Measurements from ENCODE around the gene PDZK1IP1.
"Not testable (repeated sequence)": the region's sequence is repeated elsewhere in the genome, so short reads cannot be mapped to it uniquely, and the experiment has no call there.

Gene PDZK1IP1

DNA sequence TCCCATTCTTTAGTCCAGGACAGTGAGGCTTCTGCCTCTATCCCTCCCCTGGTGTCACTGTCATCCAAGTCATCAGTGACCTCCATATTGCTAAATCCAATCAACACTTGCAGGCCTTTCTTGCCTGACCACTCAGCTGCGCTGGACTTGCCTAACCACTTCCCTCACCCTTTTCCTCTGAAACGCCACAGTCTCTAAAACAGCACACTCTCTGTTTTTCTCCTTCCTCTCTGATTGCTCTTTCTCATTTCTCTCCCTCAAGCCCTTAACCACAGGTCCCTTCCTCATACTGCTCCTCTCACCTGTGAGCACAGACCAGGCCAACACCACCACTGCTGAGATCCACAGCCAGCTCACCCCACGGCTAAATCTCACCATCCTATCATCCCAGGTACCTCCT is 24.7 kb upstream of the PDZK1IP1 start:
- Mint-ChIP-seq H3K36me3 (ENCODE audit: low read depth) (no peaks in the 10 kb centered on the region), H3K27me3 (ENCODE audit: low read depth) (peaks cover 2% of the 10 kb centered on the region), H3K4me1 (ENCODE audit: low read depth) (peaks cover 5% of the 10 kb centered on the region), H3K9me3 (no peaks in the 10 kb centered on the region), H3K4me3 (no peak overlapping the region), H3K27ac (no peak overlapping the region)
- DNase-seq (ENCODE audit: low spot score): no peak

DNA sequence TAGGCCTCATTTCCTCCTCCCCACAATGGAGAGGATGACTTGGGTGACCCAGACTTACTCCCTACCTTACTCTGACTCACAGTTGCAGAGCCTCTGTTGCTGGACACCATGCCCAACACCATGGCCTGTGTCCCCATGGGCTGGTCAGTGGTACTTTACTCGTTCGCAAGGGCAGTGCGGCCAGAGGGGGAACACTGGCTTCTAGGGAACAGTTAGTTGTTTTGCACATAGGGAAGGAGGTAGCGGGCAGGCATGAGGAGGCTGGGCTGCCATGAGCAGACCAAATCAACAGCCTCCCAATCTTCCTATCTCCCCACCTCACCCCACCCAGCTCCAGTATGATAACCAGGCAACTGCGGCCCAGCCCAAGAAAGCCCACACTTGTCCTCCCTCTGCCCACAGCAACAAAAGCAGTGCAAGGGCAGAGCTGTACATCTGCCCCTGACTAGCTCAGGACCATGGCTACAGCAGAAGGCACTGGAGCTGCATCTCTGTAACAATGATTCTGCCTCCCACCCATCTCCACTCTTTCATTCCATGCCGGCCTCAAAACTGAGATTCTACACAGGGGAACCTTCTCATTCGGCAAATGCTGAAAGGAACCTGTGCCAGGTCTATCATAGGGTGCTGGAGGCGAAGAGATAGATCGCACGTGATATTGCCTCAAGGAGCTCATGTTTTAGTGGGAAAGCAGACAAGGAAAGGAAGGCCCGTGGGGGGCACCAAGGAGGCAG is 23.6 kb upstream of the PDZK1IP1 start:
- Mint-ChIP-seq H3K9me3 (no peaks in the 10 kb centered on the region), H3K27ac (no peak overlapping the region), H3K36me3 (ENCODE audit: low read depth) (no peaks in the 10 kb centered on the region), H3K4me1 (ENCODE audit: low read depth) (peaks cover 5% of the 10 kb centered on the region), H3K27me3 (ENCODE audit: low read depth) (peaks cover 2% of the 10 kb centered on the region), H3K4me3 (no peak overlapping the region)
- no peak for DNase-seq (ENCODE audit: low spot score)

DNA sequence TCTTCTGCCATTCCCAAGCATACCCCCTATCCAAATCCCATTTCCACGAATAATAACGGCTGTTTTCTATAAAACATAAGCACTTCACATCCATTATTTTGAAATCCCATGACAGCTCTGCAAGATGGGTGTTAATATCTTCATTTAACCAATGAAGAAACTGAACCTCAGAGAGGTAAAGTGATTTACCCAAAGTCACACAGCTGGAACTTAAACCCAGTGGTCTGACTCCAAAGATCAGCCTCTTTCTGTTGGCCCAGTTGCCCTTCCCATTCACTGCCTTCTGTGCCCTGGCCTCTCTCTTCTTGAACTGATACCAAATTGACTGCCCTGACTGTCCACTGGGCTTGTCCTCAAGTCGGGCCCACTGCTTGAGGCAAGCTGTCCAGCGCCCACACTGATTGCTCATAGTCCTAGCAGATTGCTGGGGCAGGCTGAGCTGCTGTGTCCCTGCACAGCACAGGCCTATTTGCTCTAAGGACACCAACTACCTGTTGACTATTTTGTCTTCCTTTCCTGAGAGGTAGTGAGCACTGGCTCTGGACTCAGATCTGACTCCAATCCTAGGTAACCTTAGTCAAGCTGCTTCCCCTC is 22.9 kb upstream of the PDZK1IP1 start:
- H3K4me1 Mint-ChIP-seq (ENCODE audit: low read depth): peaks cover 5% of the 10 kb centered on the region
- no peak overlapping the region for H3K4me3 Mint-ChIP-seq

DNA sequence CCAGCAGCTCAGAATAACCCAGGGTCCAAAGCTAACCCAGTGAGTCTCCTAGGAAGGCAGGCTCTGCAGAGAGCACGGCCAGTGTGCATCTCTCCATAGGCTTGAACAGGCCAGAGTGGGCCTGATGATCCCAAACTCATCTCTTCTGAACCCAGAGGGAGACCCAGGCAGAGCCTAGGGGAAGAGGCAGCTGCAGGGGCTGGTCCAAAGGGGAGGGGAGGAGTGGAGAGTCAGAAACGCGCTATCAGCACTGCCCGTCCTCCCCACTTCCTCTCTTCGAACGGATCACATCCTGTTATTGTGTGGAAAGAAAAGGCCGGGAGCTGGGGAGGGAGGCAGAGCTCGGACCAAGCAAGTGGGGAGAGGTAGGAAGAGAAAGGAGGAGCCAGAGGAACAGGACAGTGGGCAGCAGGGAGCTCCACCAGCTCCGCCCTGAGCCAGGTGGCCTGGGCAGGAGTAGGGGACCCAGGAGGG is 22.0 kb upstream of the PDZK1IP1 start:
- peaks cover 2% of the 10 kb centered on the region for H3K27me3 Mint-ChIP-seq (ENCODE audit: low read depth)

More for the DNA sequence above, 22.9 kb upstream of the PDZK1IP1 start:
- Mint-ChIP-seq H3K36me3 (ENCODE audit: low read depth) (no peaks in the 10 kb centered on the region), H3K27ac (no peak overlapping the region), H3K27me3 (ENCODE audit: low read depth) (peaks cover 2% of the 10 kb centered on the region), H3K9me3 (no peaks in the 10 kb centered on the region)
- DNase-seq (ENCODE audit: low spot score): no peak

DNA sequence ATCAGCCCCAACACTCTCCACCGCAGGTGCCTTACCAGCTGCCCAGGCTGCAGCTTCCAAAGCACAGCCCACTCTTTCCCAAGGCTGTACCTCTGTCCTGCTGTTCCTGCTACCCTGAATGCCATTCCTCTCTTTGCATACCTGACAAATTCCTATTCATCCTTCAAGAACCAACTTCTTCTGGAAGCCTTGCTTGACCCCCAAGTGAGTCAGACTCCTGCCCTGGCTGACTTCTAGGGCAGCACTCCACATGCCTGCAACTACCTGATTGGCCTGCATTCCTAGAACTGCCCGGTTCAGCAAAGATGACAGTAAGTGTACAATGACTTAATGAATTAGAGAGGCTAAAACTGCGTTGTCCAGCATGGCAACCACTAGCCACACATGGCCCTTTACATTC is 20.8 kb upstream of the PDZK1IP1 start:
- H3K27ac Mint-ChIP-seq: no peak overlapping the region
- DNase-seq (ENCODE audit: low spot score): no peak
- peaks cover 5% of the 10 kb centered on the region for H3K4me1 Mint-ChIP-seq (ENCODE audit: low read depth)
- H3K36me3 Mint-ChIP-seq (ENCODE audit: low read depth): no peaks in the 10 kb centered on the region
- peaks cover 3% of the 10 kb centered on the region for H3K27me3 Mint-ChIP-seq (ENCODE audit: low read depth)
- H3K9me3 Mint-ChIP-seq: no peaks in the 10 kb centered on the region
- H3K4me3 Mint-ChIP-seq: no peak overlapping the region

More for the DNA sequence above, 22.0 kb upstream of the PDZK1IP1 start:
- H3K27ac Mint-ChIP-seq: no peak overlapping the region
- no peak overlapping the region for H3K4me3 Mint-ChIP-seq
- H3K9me3 Mint-ChIP-seq: no peaks in the 10 kb centered on the region
- DNase-seq (ENCODE audit: low spot score): no peak
- peaks cover 5% of the 10 kb centered on the region for H3K4me1 Mint-ChIP-seq (ENCODE audit: low read depth)
- H3K36me3 Mint-ChIP-seq (ENCODE audit: low read depth): no peaks in the 10 kb centered on the region

DNA sequence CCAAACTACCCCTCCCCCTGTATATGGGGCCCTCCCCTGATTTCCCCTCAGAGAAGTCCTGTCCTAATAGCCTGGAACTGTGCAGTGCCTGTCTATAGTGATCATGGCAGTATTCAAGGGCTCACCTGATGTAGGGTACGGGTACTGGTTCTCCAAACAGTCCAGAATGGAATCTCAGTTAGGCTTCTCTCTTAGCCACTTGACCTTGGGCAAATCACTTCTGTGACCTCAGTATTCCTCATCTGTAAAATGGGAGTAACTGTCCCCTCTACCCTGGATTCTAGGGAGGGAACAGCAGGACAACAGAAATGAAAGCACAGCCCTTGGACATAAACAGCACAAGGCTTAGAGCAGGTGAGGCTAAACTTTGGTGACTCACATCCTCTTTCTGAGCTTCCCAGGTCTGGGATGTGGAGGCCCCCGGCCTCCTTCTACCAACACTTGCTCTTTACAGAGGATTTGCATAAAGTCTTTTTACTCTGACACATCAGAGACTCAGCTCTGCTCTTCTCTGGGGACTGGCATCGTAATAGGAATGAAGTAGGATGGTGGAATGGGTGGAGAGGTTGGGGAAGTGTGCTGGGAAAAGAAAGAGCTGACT is 20.0 kb upstream of the PDZK1IP1 start:
- no peaks in the 10 kb centered on the region for H3K9me3 Mint-ChIP-seq
- no peak overlapping the region for H3K4me3 Mint-ChIP-seq
- DNase-seq (ENCODE audit: low spot score): no peak
- peaks cover 5% of the 10 kb centered on the region for H3K4me1 Mint-ChIP-seq (ENCODE audit: low read depth)
- peaks cover 8% of the 10 kb centered on the region for H3K27me3 Mint-ChIP-seq (ENCODE audit: low read depth)
- no peak overlapping the region for H3K27ac Mint-ChIP-seq
- no peaks in the 10 kb centered on the region for H3K36me3 Mint-ChIP-seq (ENCODE audit: low read depth)

DNA sequence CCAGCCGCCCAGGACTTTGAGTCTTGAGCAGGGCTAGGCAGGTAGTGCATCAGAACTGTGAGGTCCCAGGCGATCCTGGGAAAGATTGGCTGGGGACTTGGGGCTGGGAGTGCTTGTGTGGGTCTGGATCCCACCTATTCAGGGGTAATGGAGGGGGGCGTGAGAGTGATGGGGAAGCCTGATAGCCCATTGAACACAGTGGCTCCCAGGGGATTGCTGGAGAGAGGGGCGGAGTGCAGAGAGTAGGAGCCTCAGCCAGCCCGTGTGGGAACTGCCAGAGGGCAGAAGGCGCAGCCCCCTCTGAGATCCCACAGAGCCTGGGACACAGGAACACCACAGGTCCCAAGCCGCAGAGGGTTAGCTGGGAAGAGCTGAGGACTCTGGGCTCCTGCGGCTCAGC is 19.3 kb upstream of the PDZK1IP1 start:
- no peak overlapping the region for H3K4me3 Mint-ChIP-seq
- H3K27ac Mint-ChIP-seq: no peak overlapping the region
- DNase-seq (ENCODE audit: low spot score): no peak
- H3K4me1 Mint-ChIP-seq (ENCODE audit: low read depth): peaks cover 5% of the 10 kb centered on the region
- peaks cover 14% of the 10 kb centered on the region for H3K27me3 Mint-ChIP-seq (ENCODE audit: low read depth)
- no peaks in the 10 kb centered on the region for H3K9me3 Mint-ChIP-seq
- H3K36me3 Mint-ChIP-seq (ENCODE audit: low read depth): no peaks in the 10 kb centered on the region

DNA sequence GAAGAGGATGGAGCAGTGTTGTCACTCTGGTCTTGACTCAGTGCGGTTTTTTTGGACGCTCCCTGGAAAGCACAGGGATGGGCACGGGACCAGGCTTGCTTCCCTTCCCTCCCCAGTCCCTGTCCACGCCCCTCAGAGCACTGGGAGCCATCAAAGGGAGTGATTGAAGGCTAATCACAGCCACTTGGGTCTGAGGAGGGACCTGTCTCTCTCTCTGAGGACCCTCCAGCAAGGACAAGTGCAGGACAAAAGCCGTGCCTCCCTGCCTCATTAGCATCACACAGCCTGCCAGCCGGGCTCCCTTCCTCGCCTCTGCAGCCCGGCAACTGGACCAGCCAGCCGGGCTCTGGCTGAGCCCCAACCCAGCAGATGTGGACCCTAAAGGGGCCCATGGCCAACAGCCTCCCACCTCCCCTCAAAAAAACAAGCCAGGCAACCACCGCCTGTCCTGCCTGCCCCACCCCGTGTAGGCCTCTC is 18.6 kb upstream of the PDZK1IP1 start:
- no peak overlapping the region for H3K27ac Mint-ChIP-seq
- DNase-seq (ENCODE audit: low spot score): no peak
- H3K4me3 Mint-ChIP-seq: no peak overlapping the region
- H3K36me3 Mint-ChIP-seq (ENCODE audit: low read depth): no peaks in the 10 kb centered on the region
- peaks cover 21% of the 10 kb centered on the region for H3K27me3 Mint-ChIP-seq (ENCODE audit: low read depth)
- H3K4me1 Mint-ChIP-seq (ENCODE audit: low read depth): peaks cover 8% of the 10 kb centered on the region
- H3K9me3 Mint-ChIP-seq: no peaks in the 10 kb centered on the region

DNA sequence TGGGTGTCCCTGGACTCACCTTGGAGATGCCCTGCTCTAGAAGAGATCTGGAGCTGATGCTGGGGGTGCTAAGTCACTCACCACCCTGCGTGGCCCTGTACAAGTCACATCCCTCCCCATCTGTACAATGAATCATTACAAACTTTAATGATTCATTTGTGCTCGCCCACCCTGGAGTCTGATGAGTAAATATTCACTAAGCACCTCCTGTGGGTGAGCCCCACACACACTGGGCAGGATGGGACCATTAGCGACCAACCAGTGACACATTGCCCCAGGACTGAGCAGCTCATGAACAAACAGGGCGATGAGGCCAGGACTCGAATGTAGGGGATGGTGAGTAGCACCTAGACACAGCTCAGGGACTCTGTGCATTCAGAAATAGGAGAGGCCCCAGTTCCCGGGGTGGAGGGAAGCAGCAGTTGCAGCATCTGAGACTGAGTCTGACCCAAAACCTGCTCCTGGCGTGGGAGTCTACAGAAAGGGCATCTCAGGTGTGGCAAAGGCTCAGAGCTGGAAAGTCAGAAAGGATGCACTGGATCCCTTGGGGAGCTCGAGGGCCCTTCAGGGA is 18.1 kb upstream of the PDZK1IP1 start:
- no peak overlapping the region for H3K4me3 Mint-ChIP-seq
- peaks cover 3% of the 10 kb centered on the region for H3K9me3 Mint-ChIP-seq
- no peak overlapping the region for H3K27ac Mint-ChIP-seq
- no peaks in the 10 kb centered on the region for H3K36me3 Mint-ChIP-seq (ENCODE audit: low read depth)
- peaks cover 11% of the 10 kb centered on the region for H3K4me1 Mint-ChIP-seq (ENCODE audit: low read depth)
- no peak for DNase-seq (ENCODE audit: low spot score)
- peaks cover 26% of the 10 kb centered on the region for H3K27me3 Mint-ChIP-seq (ENCODE audit: low read depth)

DNA sequence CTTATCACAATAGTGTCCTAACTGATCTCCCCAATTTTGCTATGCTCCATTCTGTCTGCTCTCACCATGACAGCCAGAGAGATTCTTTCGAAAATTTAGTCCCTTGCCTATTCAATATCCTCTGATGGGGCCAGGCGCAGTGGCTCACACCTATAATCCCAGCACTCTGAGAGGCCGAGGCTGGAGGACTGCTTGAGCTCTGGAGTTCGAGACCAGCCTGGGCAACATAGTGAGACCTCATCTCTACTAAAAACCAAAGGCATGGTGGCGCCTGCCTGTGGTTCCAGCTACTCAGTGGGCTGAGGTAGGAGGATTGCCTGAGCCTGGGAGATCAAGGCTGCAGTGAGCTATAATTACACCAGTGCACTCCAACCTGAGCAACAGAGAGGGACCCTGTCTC is 16.1 kb upstream of the PDZK1IP1 start:
- Mint-ChIP-seq H3K4me1 (ENCODE audit: low read depth) (peaks cover 6% of the 10 kb centered on the region), H3K27me3 (ENCODE audit: low read depth) (peaks cover 36% of the 10 kb centered on the region), H3K4me3 (no peak overlapping the region), H3K27ac (no peak overlapping the region), H3K9me3 (peaks cover 3% of the 10 kb centered on the region), H3K36me3 (ENCODE audit: low read depth) (no peaks in the 10 kb centered on the region)
- no peak for DNase-seq (ENCODE audit: low spot score)

DNA sequence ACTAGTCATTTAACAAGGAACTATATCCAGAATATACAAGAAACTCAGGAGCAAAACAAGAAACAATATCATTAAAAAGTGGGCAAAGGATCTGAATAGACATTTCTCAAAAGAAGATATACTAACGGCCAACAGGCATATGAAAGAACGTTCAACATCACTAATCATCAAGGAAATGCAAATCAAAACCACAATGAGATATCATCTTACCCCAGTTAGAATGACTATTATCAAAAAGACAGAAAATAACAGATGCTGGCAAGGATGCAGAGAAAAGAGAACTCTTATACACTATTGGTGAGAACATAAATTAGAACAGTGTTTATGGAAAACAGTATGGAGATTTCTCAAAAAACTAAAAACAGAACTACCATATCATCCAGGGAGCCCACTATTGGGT is 13.7 kb upstream of the PDZK1IP1 start:
- not testable (repeated sequence) for H3K36me3 Mint-ChIP-seq (ENCODE audit: low read depth); DNase-seq (ENCODE audit: low spot score); H3K27ac Mint-ChIP-seq; H3K4me1 Mint-ChIP-seq (ENCODE audit: low read depth); H3K4me3 Mint-ChIP-seq; H3K9me3 Mint-ChIP-seq
- H3K27me3 Mint-ChIP-seq (ENCODE audit: low read depth): peaks cover 52% of the 10 kb centered on the region

DNA sequence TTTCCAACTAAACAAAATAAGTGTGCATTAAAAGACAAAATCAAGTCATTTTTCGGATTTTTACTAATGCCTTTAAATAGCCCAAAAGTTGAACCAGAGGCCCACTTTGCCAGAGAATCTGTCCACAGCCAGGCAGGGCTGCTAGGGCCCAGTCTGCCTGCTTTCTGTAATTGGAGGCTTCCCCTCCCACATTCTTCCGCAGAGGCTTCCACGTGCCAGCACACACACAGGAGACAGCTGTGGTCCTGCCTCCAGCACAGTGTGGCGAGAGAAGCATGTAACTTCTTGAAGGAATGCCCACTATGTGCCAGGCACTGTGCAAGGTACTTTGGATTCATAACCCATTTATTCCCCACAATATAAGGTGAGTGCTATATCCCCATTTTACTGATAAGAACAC is 11.3 kb upstream of the PDZK1IP1 start:
- no peak overlapping the region for H3K4me3 Mint-ChIP-seq
- no peak for DNase-seq (ENCODE audit: low spot score)
- peaks cover 56% of the 10 kb centered on the region for H3K27me3 Mint-ChIP-seq (ENCODE audit: low read depth)
- peaks cover 3% of the 10 kb centered on the region for H3K9me3 Mint-ChIP-seq
- no peaks in the 10 kb centered on the region for H3K36me3 Mint-ChIP-seq (ENCODE audit: low read depth)
- H3K27ac Mint-ChIP-seq: no peak overlapping the region
- peaks cover 6% of the 10 kb centered on the region for H3K4me1 Mint-ChIP-seq (ENCODE audit: low read depth)

DNA sequence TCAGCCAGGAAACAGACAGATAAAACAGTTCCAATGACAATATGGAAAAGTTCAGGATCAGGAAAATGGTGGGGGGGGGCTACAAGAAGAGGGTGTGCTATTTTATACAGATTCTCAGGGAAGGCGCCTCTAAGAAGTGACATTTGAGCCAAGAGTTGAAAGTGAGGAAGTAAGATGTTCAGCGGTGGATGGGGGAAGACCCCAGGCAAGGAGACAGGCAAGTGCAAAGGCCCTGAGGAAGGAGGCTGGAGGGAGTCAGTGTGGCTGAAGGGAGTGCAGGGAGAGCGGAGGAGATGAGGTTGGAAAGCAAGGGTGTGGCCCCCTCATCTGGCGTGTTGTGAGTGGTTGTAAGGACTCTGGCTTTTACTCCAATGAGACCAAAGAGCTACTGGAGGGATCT is 8.4 kb upstream of the PDZK1IP1 start:
- DNase-seq (ENCODE audit: low spot score): no peak
- H3K4me1 Mint-ChIP-seq (ENCODE audit: low read depth): peaks cover 2% of the 10 kb centered on the region
- H3K27ac Mint-ChIP-seq: no peak overlapping the region
- peaks cover 3% of the 10 kb centered on the region for H3K9me3 Mint-ChIP-seq
- H3K4me3 Mint-ChIP-seq: no peak overlapping the region
- H3K27me3 Mint-ChIP-seq (ENCODE audit: low read depth): peaks cover 37% of the 10 kb centered on the region
- no peaks in the 10 kb centered on the region for H3K36me3 Mint-ChIP-seq (ENCODE audit: low read depth)

DNA sequence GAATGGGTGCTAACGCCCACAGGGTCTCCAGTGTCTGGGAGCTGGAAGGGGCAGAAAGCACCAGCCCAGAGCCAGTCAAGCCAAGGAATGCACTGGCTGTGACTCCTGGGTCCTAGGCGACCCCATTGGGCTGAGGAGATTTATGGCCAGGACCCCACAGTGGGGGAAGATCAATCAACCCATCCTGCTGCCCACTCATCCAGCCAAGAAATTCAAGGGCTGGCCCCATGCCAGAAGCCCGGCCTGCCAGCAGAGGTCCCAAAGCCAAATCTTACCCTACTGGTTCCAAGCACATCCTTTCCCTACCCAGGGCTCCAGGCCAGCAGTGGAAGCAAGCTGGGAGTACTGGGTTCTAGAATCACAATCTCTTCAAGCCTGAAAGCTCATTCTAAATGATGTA is 6.8 kb upstream of the PDZK1IP1 start:
- H3K36me3 Mint-ChIP-seq (ENCODE audit: low read depth): no peaks in the 10 kb centered on the region
- DNase-seq (ENCODE audit: low spot score): no peak
- H3K27ac Mint-ChIP-seq: no peak overlapping the region
- H3K27me3 Mint-ChIP-seq (ENCODE audit: low read depth): peaks cover 30% of the 10 kb centered on the region
- no peaks in the 10 kb centered on the region for H3K9me3 Mint-ChIP-seq
- H3K4me1 Mint-ChIP-seq (ENCODE audit: low read depth): peaks cover 1% of the 10 kb centered on the region
- no peak overlapping the region for H3K4me3 Mint-ChIP-seq
